RPMI7951 (cell line): ENCODE data around the gene ZNF155. TPM values are rescaled to one million over a fixed set of nuclear protein-coding genes. Genes with fewer than 3 reads are reported as not detected.

Experiments used
- DNase-seq: peaks from one replicate; pipeline ENCODE4 v3.0.0-alpha.2; 2012; ENCODE audit warnings: low read depth
- total RNA-seq: library from RNA; depleted of rRNA; stranded (reverse); fragments of >200 nt; shearing (Covaris generic); gene quantifications from 2 replicates; pipeline ENCODE4 v1.2.3, GENCODE V29; 2014; rRNA removed

The ZNF155 gene
- total RNA-seq, 1 experiment from 2014 or later = 4.6 TPM

GRCh38 chr19:44003461-44004009 lies 19.5 kb downstream of the ZNF155 start:
- DNase-seq = peak; percentile 21

- no peak for DNase-seq
These were observed 22.0 kb downstream of the ZNF155 start for GRCh38 chr19:44005973-44006372.

DNA sequence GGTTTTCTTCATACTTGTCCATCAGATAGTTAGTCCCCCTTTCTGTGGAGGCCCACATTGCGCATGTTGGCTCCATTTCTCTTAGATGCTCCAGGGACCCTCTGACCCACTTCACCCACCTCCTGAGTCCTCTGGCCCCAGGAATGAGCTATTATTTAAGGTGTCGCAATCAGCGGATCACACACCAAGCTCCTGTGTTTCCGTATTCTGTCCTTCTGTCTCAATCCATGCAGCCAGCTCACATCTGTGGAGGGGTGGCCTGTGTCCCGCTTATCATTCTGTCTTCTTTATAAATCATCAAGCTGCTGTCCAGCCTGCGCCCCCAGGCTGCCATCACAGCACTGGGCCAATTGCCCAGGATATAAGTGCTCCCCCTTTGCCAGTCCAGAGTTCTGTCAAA lies 23.5 kb downstream of the ZNF155 start:
- no peak for DNase-seq

- no peak for DNase-seq
These were observed 26.5 kb downstream of the ZNF155 start for GRCh38 chr19:44010468-44010867.

GRCh38 chr19:44019498-44019897 lies 35.5 kb downstream of the ZNF155 start:
- DNase-seq = no peak

GRCh38 chr19:44021221-44021620 lies 37.2 kb downstream of the ZNF155 start:
- DNase-seq = no peak

DNA sequence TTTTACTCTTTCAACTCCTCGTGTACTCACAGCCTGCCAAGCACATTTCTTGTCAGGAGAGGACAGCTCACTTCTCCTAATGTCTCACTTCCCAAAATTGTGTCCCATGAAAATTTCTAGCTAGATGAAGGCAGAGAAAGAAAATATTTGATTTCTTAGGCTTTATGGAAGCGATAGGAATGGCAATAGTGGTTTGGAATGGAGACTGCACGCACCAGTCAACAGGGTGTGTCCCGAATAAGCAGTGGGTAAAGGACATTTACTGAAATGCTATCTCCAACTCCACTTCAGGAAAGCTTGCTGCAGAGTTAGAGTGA lies 40.9 kb downstream of the ZNF155 start:
- DNase-seq = no peak

DNA sequence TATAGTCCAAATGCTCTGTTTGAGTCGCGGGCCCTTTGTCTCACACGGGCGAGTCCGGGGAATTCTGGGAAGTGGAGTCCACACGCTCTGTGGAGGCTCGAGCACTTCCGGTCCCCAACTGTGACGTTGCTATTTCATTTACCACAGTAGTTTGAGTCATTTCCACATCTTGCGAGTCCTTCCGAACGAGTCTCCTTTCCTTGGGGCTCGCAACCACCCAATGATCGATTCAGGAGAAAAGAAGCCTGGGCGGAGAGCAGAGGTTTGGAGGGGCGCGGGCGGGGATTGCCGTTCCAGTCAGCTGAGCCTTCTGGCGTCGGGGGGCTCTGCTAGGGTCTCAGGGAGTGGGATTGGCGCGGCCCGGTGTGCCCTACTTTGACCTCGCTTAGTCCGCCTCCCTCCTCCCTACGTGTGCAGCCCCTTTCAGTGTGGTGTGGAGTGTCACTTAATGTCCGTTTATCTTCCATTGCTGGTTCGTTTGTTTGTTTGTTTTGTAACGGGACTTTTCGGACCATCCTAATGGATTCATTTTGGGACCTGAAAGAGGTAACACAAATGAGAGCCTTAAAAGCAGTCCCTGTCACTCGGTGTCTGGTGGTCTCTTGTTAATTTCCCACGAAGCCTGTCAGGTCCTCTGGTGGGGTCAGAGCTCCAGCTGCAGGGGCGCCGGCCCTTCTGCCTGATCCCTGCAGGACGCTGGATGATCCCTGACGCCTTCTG lies 41.4 kb downstream of the ZNF155 start, which contains the start of gene ZNF222:
ZNF222 (plus strand) TSS at position 163 of the 720 bp plus-strand sequence; CDS start at position 221, 58 bp downstream.
- DNase-seq = peak; percentile 94

GRCh38 chr19:44026622-44027021 lies 42.6 kb downstream of the ZNF155 start:
- DNase-seq = no peak

DNA sequence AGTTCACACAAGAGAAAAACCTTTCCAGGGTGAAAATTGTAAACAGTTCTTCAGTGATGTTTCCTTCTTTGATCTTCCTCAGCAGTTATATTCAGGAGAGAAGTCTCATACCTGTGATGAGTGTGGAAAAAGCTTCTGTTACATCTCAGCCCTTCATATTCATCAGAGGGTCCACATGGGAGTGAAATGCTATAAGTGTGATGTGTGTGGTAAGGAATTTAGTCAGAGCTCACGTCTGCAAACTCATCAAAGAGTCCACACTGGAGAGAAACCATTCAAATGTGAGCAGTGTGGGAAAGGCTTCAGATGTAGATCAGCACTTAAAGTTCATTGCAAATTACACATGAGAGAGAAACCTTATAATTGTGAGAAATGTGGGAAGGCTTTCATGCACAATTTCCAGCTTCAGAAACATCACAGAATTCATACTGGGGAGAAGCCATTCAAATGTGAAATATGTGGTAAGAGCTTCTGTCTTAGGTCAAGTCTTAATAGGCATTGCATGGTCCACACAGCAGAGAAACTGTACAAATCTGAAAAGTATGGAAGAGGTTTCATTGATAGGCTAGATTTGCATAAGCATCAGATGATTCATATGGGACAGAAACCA lies 48.1 kb downstream of the ZNF155 start:
- no peak for DNase-seq

- DNase-seq = no peak
These were observed 58.2 kb downstream of the ZNF155 start for GRCh38 chr19:44042147-44042546.

Other genes starting within 250 kb of the ZNF155 start
- 17.0 and 39.3 TPM in 2 replicates for gene SMG9, start 229.2 kb upstream of the ZNF155 start, total RNA-seq
- 71.6 and 126 TPM in 2 replicates for gene KCNN4, start 203.2 kb upstream of the ZNF155 start, total RNA-seq
- 0.24 and 0.59 TPM in 2 replicates for gene LYPD5, start 181.7 kb upstream of the ZNF155 start, total RNA-seq
- gene ZNF283, start 156.9 kb upstream of the ZNF155 start, total RNA-seq = 8.6 and 9.4 TPM in 2 replicates
- 1.2 and 1.4 TPM in 2 replicates for gene ZNF404, start 100.2 kb upstream of the ZNF155 start, total RNA-seq
- gene ZNF45, start 48.9 kb upstream of the ZNF155 start, total RNA-seq = 14.3 and 20.1 TPM in 2 replicates
- gene ZNF221, start 33.0 kb upstream of the ZNF155 start, total RNA-seq = 5.2 TPM in 2 replicates
- 4.8 and 5.0 TPM in 2 replicates for gene ZNF230, start 18.8 kb downstream of the ZNF155 start, total RNA-seq
- 4.8 and 6.2 TPM in 2 replicates for gene ZNF222, start 41.2 kb downstream of the ZNF155 start, total RNA-seq
- 3.6 and 5.3 TPM in 2 replicates for gene ZNF223, start 67.8 kb downstream of the ZNF155 start, total RNA-seq
- 3.4 and 3.5 TPM in 2 replicates for gene ZNF284, start 88.0 kb downstream of the ZNF155 start, total RNA-seq
- gene ZNF224, start 110.2 kb downstream of the ZNF155 start, total RNA-seq = 13.2 and 15.7 TPM in 2 replicates
- 3.1 and 4.1 TPM in 2 replicates for gene ZNF225, start 129.2 kb downstream of the ZNF155 start, total RNA-seq
- gene ZNF234, start 157.4 kb downstream of the ZNF155 start, total RNA-seq = 6.7 and 7.0 TPM in 2 replicates
- 31.1 and 32.9 TPM in 2 replicates for gene ZNF226, start 180.9 kb downstream of the ZNF155 start, total RNA-seq
- gene ZNF227, start 228.3 kb downstream of the ZNF155 start, total RNA-seq = 18.6 and 23.3 TPM in 2 replicates